Endodermal cell (in vitro differentiated cells): ENCODE data around the gene RBMXL2. TPM values are rescaled to one million over a fixed set of nuclear protein-coding genes. Genes with fewer than 3 reads are reported as not detected.

ENCODE experiments used
- DNase-seq: peaks from one replicate; pipeline ENCODE4 v3.0.0-alpha.2; 2017
- H3K27ac ChIP-seq: 2 replicates; pipeline ENCODE4 v1.5.1; 2013; ENCODE audit warnings: mild to moderate bottlenecking, low read depth, low read length, moderate library complexity
- H3K27me3 ChIP-seq: 2 replicates; pipeline ENCODE4 v1.6.1; 2013; ENCODE audit warnings: mild to moderate bottlenecking, low read length, moderate library complexity; ENCODE audit not compliant: insufficient read depth, control insufficient read depth, poor library complexity, severe bottlenecking
- H3K36me3 ChIP-seq: 2 replicates; pipeline ENCODE4 v1.7.0; 2013; ENCODE audit warnings: mild to moderate bottlenecking, low read length, moderate library complexity; ENCODE audit not compliant: control insufficient read depth, insufficient read depth
- H3K4me1 ChIP-seq: one replicate; pipeline ENCODE4 v1.7.0; 2013; ENCODE audit warnings: low read length; ENCODE audit not compliant: control insufficient read depth, insufficient read depth
- H3K4me3 ChIP-seq: 2 replicates; pipeline ENCODE4 v1.5.1; 2013; ENCODE audit warnings: mild to moderate bottlenecking, low read length, moderate library complexity
- H3K9ac ChIP-seq: 2 replicates; pipeline ENCODE4 v1.6.1; 2013; ENCODE audit warnings: mild to moderate bottlenecking, low read length, moderate library complexity; ENCODE audit not compliant: poor library complexity, severe bottlenecking; ENCODE audit errors: extremely low read depth
- H3K9me3 ChIP-seq: 2 replicates; pipeline ENCODE4 v1.6.1; 2013; ENCODE audit warnings: mild to moderate bottlenecking, low read length, moderate library complexity; ENCODE audit not compliant: control insufficient read depth
- H3K27ac Mint-ChIP-seq: 2 replicates; pipeline ENCODE4 v1.8.0; 2020; ENCODE audit warnings: mixed read lengths
- H3K27me3 Mint-ChIP-seq: 2 replicates; pipeline ENCODE4 v1.8.0; 2021; ENCODE audit warnings: mild to moderate bottlenecking, mixed read lengths; ENCODE audit not compliant: insufficient read depth
- H3K36me3 Mint-ChIP-seq: 2 replicates; pipeline ENCODE4 v1.8.0; 2020; ENCODE audit warnings: low read depth, mixed read lengths
- H3K4me1 Mint-ChIP-seq: 2 replicates; pipeline ENCODE4 v1.8.0; 2020; ENCODE audit warnings: mixed read lengths
- H3K4me3 Mint-ChIP-seq: 2 replicates; pipeline ENCODE4 v1.8.0; 2020; ENCODE audit warnings: mild to moderate bottlenecking, moderate library complexity, mixed read lengths
- H3K9me3 Mint-ChIP-seq: 2 replicates; pipeline ENCODE4 v1.8.0; 2020; ENCODE audit warnings: mild to moderate bottlenecking, mixed read lengths
- WGBS, 2 experiments: methylation state at CpG; one replicate each; pipeline versions ENCODE4 v1.1.5 to v1.1.7; 2013; ENCODE audit warnings: missing lambda C conversion rate in 2 of 2, mixed read lengths in 1 of 2; ENCODE audit not compliant: insufficient coverage in 1 of 2, insufficient read length in 1 of 2; 5-methylcytosine and 5-hydroxymethylcytosine counted together
- total RNA-seq, 2 donors: library from RNA; stranded (reverse); fragmentation: NEBNext Ultra II Directional in 1 of 2; extraction: Animal tissue kit (Norgen Biotek cat#: 25700) in 1 of 2; gene quantifications; 2 replicates in 1 of 2; 3 replicates in 1 of 2; pipeline ENCODE4 v1.2.1, GENCODE V29; 2021
- TF ChIP-seq, protein P1 (sequence below): fragments of 200-600 bp; sonication (generic); conservative IDR thresholded peaks from 2 replicates; pipeline ENCODE4 v1.5.0; 2021; ENCODE audit warnings: antibody characterized with exemption, mild to moderate bottlenecking

RBMXL2 gene
- total RNA-seq, 2 donors from 2014 or later, result 0.18 TPM; not detected in 1

DNA sequence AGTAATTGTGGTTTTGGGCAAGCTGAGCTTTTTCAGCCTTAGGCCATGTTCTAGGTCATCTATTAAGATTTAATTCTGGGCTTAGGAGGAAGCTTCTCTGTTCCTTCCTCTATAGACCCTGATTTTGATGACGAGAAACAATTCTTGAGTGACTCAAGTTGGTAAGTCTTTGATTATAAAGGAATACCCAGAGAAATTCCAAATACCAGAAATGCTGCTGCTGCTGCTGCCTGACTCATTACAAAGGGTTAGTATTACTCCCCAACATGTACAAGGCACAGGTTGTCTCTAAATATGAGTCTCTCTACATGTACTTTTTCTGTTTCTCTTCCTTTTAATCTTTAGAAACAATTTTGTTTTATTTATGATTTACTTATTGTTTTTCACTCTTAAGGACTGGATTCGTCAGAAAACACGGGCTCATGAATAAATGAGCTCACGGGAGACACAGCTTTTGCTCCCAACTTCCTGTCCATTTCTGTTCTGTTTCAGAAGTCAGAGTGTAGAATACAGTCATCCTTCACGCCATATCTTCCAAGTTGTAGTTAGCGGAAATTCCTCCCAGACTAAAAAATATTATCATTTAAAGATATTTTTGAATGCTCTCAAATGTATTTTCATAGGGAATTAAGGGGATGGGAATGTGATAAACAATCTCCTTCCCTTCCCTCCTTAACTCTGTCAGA is 31.8 kb upstream of the RBMXL2 start:
- no peak overlapping the region for H3K9ac ChIP-seq
- H3K4me1 Mint-ChIP-seq, result no peaks in the 10 kb centered on the region
- no peak overlapping the region for H3K27ac ChIP-seq
- H3K27me3 Mint-ChIP-seq, result no peaks in the 10 kb centered on the region
- no peaks in the 10 kb centered on the region for H3K4me1 ChIP-seq
- no peak overlapping the region for H3K27ac Mint-ChIP-seq
- TF ChIP-seq, protein P1, sequence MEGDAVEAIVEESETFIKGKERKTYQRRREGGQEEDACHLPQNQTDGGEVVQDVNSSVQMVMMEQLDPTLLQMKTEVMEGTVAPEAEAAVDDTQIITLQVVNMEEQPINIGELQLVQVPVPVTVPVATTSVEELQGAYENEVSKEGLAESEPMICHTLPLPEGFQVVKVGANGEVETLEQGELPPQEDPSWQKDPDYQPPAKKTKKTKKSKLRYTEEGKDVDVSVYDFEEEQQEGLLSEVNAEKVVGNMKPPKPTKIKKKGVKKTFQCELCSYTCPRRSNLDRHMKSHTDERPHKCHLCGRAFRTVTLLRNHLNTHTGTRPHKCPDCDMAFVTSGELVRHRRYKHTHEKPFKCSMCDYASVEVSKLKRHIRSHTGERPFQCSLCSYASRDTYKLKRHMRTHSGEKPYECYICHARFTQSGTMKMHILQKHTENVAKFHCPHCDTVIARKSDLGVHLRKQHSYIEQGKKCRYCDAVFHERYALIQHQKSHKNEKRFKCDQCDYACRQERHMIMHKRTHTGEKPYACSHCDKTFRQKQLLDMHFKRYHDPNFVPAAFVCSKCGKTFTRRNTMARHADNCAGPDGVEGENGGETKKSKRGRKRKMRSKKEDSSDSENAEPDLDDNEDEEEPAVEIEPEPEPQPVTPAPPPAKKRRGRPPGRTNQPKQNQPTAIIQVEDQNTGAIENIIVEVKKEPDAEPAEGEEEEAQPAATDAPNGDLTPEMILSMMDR, result no peak
- no peaks in the 10 kb centered on the region for H3K36me3 Mint-ChIP-seq
- DNase-seq, result no peak
- WGBS, 2 experiments, result 87 to 88% methylated on average over 4 of the region's 6 CpGs
- no peak overlapping the region for H3K4me3 ChIP-seq
- no peaks in the 10 kb centered on the region for H3K9me3 ChIP-seq
- H3K9me3 Mint-ChIP-seq, result no peaks in the 10 kb centered on the region
- H3K36me3 ChIP-seq, result no peaks in the 10 kb centered on the region
- no peak overlapping the region for H3K4me3 Mint-ChIP-seq
- peaks cover 4% of the 10 kb centered on the region for H3K27me3 ChIP-seq

DNA sequence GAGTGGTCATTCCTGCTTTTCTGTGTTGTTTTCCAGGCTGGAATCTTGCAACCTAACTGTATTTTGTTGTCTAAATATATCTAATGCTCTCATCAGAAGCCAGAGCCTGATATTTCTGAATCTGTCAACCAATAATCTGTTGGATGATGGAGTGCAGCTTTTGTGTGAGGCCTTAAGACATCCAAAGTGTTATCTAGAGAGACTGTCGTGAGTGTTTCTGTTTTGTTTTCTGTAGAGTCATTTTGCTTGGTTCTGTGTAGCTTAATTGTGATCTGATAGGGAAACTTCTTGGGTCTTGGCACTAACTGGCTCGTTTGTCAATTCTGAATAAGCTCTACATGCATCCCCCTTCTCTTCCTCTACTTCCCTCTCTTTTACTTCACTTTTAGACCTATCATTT is 31.2 kb upstream of the RBMXL2 start:
- H3K4me3 ChIP-seq, result no peak overlapping the region
- no peaks in the 10 kb centered on the region for H3K27me3 Mint-ChIP-seq
- no peaks in the 10 kb centered on the region for H3K36me3 Mint-ChIP-seq
- peaks cover 4% of the 10 kb centered on the region for H3K27me3 ChIP-seq
- no peaks in the 10 kb centered on the region for H3K36me3 ChIP-seq
- DNase-seq, result no peak
- H3K9me3 Mint-ChIP-seq, result no peaks in the 10 kb centered on the region
- H3K9ac ChIP-seq, result no peak overlapping the region
- H3K27ac ChIP-seq, result no peak overlapping the region
- no peaks in the 10 kb centered on the region for H3K4me1 Mint-ChIP-seq
- TF ChIP-seq, protein P1, result no peak
- H3K27ac Mint-ChIP-seq, result no peak overlapping the region
- H3K4me1 ChIP-seq, result no peaks in the 10 kb centered on the region
- H3K9me3 ChIP-seq, result no peaks in the 10 kb centered on the region
- H3K4me3 Mint-ChIP-seq, result no peak overlapping the region
- WGBS, 2 experiments, result 67 to 69% methylated on average over 1 to 2 of the region's 2 CpGs

DNA sequence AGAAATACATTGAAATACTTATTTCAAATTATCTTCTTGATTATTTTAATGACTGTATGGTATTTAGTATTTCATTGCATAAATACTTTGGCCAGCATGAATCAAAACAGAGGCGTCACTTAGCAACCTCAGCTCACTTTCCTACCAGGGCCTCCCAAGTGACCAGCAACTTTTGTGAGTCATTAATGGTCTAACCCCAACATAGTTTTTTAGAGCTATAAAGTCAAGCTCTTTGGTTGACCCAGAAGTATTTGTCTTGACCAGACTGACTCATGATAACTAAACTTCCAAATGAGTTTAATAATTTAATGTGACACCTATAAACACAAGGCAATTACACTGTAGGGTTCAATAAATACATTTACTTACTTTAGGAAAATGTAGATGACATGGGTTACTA is 27.9 kb upstream of the RBMXL2 start:
- Histone ChIP-seq H3K9me3 (no peaks in the 10 kb centered on the region), H3K9ac (no peak overlapping the region), H3K27ac (no peak overlapping the region), H3K27me3 (no peaks in the 10 kb centered on the region), H3K4me3 (no peak overlapping the region), H3K4me1 (no peaks in the 10 kb centered on the region), H3K36me3 (no peaks in the 10 kb centered on the region)
- no peaks in the 10 kb centered on the region for H3K36me3 Mint-ChIP-seq
- H3K4me1 Mint-ChIP-seq, result no peaks in the 10 kb centered on the region
- no peaks in the 10 kb centered on the region for H3K9me3 Mint-ChIP-seq
- H3K27ac Mint-ChIP-seq, result no peak overlapping the region
- no peaks in the 10 kb centered on the region for H3K27me3 Mint-ChIP-seq
- H3K4me3 Mint-ChIP-seq, result no peak overlapping the region
- no peak for DNase-seq
- TF ChIP-seq, protein P1, result no peak
- 72 to 88% methylated on average over 1 of the region's 1 CpG for WGBS, 2 experiments
